Fibroblast of skin of left biceps (primary cell): ENCODE measurements around the gene MYOCOS.
"Not testable (repeated sequence)": the region's sequence is repeated elsewhere in the genome, so short reads cannot be mapped to it uniquely, and the experiment has no call there.

Experiments
- DNase-seq, 2 experiments: peaks; one replicate each; pipeline ENCODE4 v3.0.0-alpha.2; 2013; ENCODE audit warnings: low read depth in 2 of 2

The MYOCOS gene, protein sequence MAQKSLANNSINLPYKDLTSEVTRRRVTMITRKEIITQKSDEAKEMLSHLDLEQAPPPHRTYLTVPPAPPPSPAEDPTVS

GRCh38 chr1:171622152-171622462 lies at the start of gene MYOCOS:
MYOCOS (plus strand) TSS chr1:171622243; CDS start chr1:171623884, 1,641 bp downstream.
- DNase-seq = no peak

- DNase-seq = no peak
These were observed 45.9 kb upstream of the MYOCOS start for GRCh38 chr1:171576144-171576543.

GRCh38 chr1:171581226-171581625 lies 40.8 kb upstream of the MYOCOS start:
- no peak for DNase-seq

- no peak for DNase-seq
These were observed 40.3 kb upstream of the MYOCOS start for GRCh38 chr1:171581766-171582165.

- DNase-seq = no peak
These were observed 39.5 kb upstream of the MYOCOS start for GRCh38 chr1:171582589-171582988.

DNA sequence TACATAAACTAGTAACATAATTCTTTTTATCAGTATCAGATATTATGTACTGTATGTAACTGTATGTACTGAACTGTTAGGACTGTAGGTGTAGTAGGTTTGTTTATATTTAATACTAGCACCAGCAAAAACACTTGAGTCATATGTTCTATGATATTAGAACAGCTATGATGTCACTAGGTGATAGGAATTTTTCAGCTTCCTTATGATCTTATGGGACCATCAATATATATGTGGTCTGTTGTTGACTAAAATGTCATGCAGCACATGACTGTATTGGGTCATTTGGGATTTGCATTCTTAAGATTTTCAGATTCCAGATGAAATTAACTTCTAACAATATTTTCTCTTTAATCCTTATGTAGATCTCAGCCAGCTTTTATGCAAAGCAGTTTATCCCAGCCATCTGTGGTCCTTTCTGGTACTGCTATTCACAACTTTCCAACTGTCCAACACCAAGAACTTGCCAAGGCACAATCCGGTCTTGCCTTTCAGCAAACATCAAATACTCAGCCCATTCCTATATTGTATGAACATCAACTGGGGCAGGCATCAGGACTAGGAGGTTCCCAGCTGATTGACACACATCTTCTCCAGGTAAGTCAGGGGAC lies 38.3 kb upstream of the MYOCOS start:
- no peak for DNase-seq

DNA sequence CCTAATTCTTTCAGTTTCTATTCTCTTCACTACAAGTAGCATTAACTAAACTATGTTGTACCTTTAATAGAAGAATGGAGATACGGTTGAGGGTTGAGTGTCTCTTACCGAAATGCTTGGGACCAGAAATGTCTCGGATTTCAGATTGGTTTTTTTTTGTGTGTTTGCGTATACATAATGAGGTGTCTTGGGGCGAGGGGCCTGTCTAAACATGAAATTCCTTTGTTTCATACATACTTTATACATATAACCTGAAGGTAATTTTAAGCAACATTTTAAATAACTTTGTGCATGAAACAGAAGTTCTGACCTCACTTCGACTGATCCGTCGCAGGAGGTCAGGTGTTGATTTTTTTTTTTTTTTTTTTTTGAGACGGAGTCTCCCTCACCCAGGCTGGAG lies 36.3 kb upstream of the MYOCOS start:
- DNase-seq = no peak

GRCh38 chr1:171588230-171588629 lies 33.8 kb upstream of the MYOCOS start:
- DNase-seq = no peak

DNA sequence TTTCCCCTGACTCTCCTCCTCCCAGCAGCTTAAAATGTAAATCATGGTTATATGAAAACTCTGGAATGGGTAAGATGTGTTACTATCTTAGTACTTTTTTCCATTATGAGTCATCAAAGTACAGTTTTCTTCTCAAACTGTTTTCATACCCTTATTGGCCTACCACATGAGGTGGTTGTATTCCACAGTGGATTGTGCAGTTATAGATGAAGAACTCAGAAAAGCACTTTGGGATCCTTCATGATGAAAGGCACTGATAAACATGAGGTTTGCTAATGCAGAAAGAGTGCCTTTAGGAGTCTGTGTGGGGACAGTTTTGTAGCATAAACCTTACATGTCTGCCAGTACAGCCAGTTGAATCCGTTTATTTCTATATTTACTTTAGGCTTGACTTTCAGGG lies 32.0 kb upstream of the MYOCOS start:
- no peak for DNase-seq

DNA sequence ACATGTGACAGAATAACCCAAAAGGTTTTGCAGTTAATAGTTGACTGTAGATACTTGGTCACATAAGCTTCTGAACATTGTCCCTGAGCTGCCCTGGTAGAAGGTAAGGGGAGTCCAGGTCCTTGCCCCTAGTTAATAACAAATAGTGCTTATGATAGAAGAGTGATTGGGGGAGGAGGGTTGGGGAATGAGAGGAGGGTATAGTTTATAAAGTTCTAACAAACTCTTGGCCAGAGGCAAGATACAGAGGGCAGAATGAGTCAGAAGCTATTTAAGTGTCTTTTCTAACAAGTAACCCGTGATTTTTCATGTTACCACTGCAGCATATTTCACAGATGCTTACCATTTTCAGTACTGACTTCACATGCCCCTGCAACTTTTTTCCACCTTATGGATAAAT lies 26.7 kb upstream of the MYOCOS start:
- no peak for DNase-seq

- no peak for DNase-seq
These were observed 25.9 kb upstream of the MYOCOS start for GRCh38 chr1:171596119-171596518.

DNA sequence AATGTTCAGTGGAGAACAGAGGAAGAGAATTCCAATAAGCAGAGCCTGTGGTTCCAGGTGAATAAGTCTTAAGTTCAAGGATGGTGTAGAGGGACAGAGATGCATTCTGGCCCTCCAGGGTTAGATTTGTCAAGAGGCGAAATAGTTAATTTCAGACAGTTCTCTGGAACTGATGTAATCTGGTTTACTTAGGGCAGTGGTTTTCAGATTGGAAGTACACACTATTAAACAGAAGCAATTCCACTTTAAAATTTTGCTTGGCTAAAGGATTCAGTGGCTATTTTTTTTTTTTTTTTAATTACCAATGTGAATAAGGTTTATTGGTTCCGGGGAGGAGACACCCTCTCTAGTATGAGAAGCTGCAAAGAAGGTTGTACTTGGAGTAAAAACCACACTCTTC lies 25.3 kb upstream of the MYOCOS start:
- no peak for DNase-seq

- no peak for DNase-seq
These were observed 24.8 kb upstream of the MYOCOS start for GRCh38 chr1:171597203-171597602.

DNA sequence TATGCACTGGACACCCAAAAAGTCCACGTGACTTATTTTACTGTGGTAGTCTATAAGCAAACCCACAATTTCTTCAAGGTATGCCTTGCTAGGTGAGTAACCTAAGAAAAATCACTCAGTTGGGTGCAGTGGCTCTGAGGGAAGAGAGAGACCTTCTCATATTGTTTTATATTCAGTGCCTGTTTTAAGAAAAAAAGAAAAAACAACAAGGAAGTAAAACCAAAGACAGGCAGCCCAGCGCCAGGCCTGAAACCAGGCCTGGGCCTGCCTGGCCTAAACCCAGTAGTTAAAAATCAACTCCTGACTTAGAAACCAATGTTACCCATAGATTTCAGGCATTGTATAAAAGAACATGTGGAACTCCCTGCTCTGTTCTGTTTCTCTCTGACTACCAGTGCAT lies 21.7 kb upstream of the MYOCOS start:
- DNase-seq = not testable (repeated sequence)

DNA sequence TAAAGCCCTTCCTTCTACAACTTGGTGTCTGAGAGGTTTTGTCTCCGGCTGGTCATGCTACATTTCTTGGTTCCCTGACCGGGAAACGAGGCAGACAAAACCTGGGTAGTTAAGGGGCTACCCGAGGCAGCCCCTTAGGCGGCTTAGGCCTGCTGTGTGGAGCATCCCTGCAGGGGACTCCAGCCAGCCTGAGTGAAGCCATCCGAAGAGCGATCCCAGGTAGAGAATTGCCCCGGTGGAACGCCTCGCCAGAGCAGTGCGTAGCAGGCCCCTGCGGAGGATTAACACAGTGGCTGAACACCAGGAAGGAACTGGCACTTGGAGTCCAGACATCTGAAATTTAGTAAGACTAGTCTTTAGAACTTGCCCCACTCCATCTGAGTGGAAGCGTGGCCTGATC lies 21.2 kb upstream of the MYOCOS start:
- DNase-seq = no peak

DNA sequence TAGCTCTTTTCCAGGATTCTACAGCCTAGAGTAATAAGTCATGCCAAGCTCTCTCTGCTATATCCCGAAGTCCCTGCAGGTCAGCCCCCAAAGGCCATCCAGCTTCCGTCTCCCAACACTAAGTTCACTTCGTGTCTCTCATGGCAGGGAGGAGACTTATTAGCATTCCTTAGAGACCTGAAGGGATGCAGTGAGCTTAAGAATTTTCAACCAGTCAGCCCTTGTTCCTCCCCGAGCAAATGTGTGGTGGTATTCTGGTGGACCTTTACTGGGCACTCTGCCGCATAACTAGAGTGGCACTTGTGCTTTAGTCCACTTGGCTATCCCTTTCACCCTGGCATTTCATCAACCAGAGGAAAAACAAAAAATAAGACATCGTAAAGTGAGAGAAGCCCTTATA lies 19.0 kb upstream of the MYOCOS start:
- DNase-seq = not testable (repeated sequence)

GRCh38 chr1:171606402-171606941 lies 15.6 kb upstream of the MYOCOS start:
- DNase-seq = no peak

DNA sequence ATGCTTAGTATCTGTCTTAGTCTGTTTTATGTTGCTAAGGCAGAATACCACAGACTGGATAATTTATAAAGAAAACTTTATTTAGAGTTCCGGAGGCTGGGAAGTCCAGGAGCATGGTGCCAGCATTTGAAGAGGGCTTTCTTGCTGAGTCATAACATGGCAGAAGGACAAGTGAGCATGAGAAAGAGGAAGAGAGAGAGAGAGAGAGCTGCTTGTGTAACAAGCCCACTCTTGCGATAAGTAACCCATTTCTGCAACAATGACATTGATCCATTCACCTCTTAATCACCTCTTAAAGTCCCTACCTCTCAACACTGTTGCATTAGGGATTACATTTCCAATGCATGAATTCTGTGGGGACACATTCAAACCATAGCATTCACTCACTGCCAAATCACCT lies 11.7 kb upstream of the MYOCOS start:
- no peak for DNase-seq

- no peak for DNase-seq
These were observed 10.7 kb upstream of the MYOCOS start for GRCh38 chr1:171611306-171611705.

DNA sequence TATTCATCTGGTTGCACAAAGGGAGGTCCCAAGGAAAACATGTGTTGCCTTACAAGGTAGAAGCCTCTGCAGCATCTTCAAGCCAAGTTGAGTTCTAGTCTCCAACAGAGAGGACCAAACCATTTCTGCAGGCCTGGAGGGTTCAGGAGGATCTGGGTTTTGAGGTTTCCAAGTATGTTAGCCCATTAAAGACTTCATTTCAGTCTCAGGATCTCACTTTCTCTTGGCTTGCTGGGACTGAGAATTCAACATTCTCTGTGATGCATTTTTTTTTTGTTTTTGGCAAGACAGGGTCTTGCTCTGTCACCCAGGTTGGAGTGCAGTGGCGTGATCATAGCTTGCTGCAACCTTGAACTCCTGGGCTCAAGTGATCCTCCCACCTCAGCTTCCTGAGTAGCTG lies 8.8 kb upstream of the MYOCOS start:
- DNase-seq = no peak

GRCh38 chr1:171615122-171615906 lies 6.7 kb upstream of the MYOCOS start:
- DNase-seq = not testable (repeated sequence)

GRCh38 chr1:171616586-171616985 lies 5.5 kb upstream of the MYOCOS start:
- no peak for DNase-seq

DNA sequence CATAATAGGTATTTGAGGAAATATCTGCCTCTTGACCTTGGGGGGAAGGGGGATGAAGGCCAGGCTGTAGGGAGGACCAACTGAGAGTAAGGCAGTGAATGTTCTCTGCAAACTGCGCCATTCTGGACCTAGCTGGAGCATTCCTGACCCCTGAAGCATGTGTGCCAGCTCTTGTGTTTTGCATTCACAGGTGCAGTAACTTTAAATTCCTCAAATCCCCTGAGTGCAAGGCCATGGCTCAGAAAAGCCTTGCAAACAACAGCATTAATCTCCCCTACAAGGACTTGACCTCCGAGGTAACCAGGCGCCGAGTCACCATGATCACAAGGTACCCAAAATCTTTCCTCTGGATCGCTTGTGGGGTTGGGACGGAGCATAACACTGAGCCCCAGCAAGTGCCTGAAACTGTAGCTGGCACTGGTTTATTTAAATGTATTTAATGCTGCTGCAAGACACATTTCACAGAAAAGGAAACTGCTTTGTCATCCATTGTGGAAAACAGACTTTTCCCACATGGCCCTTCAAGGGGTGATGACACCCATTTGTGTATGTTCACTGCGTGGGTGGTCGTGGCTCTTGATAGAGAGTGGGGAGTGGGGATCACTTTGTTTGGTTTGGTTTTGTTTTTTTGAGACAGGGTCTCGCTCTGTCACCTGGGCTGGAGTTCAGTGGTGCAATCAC lies 1.7 kb downstream of the MYOCOS start:
- no peak for DNase-seq
